H1 (cell line): Measurements from ENCODE around the gene PM20D1. TPM values are rescaled to one million over a fixed set of nuclear protein-coding genes. Genes with fewer than 3 reads are reported as not detected.

Experiments
- CTCF ChIA-PET: fragments of 300-600 bp; sonication (Branson Sonifier 250); formaldehyde crosslinking; loops from one replicate; lab custom pipeline; 2021; ENCODE audit not compliant: partially characterized antibody; lab: Charles Lee
- POLR2A ChIA-PET: fragments of 300-600 bp; sonication (Branson Sonifier 250); formaldehyde crosslinking; loops from one replicate; lab custom pipeline; 2021; ENCODE audit warnings: inconsistent platforms; ENCODE audit not compliant: partially characterized antibody; lab: Charles Lee
- DNase-seq, 2 experiments: peaks; one replicate each; pipeline versions ENCODE4 v3.0.0 to v3.0.0-alpha.2; 2010 to 2022; ENCODE audit warnings: low spot score in 2 of 2, low read depth in 1 of 2, mixed read lengths in 1 of 2
- FAIRE-seq: peaks from 2 replicates; lab custom pipeline; 2011; peaks lifted over from hg19 to GRCh38; lab: Jason Lieb, UNC
- H2AFZ ChIP-seq: 2 replicates; pipeline ENCODE4 v1.8.1; 2012; ENCODE audit warnings: low read length, inconsistent platforms
- H2AK5ac ChIP-seq: 2 replicates; pipeline ENCODE4 v1.6.1; 2013; ENCODE audit warnings: low read depth, low read length
- H2BK120ac ChIP-seq: replicated peaks from 2 replicates; pipeline ENCODE3; 2013; ENCODE audit warnings: low read depth, low read length, inconsistent platforms
- H2BK12ac ChIP-seq: 2 replicates; pipeline ENCODE4 v1.6.1; 2013; ENCODE audit warnings: low read depth, low read length
- H2BK15ac ChIP-seq: 2 replicates; pipeline ENCODE4 v1.6.1; 2013; ENCODE audit warnings: low read length
- H2BK20ac ChIP-seq: 2 replicates; pipeline ENCODE4 v1.6.1; 2013; ENCODE audit warnings: low read length
- H2BK5ac ChIP-seq: 2 replicates; pipeline ENCODE4 v1.6.1; 2013; ENCODE audit warnings: low read depth, low read length
- H3K14ac ChIP-seq: 2 replicates; pipeline ENCODE4 v1.6.1; 2013; ENCODE audit warnings: inconsistent platforms; ENCODE audit not compliant: insufficient read length
- H3K18ac ChIP-seq: 2 replicates; pipeline ENCODE4 v1.6.1; 2013; ENCODE audit warnings: low read length; ENCODE audit errors: extremely low read depth
- H3K23ac ChIP-seq: 2 replicates; pipeline ENCODE4 v1.6.1; 2013; ENCODE audit warnings: inconsistent platforms; ENCODE audit not compliant: insufficient read length
- H3K23me2 ChIP-seq: 2 replicates; pipeline ENCODE4 v1.6.1; 2013; ENCODE audit warnings: low read depth, low read length
- H3K27ac ChIP-seq: 2 replicates; pipeline ENCODE4 v1.6.1; 2011; ENCODE audit warnings: low read depth, low read length, inconsistent platforms
- H3K27me3 ChIP-seq, 4 experiments: replicated peaks in 1 of 4; 1 replicate in 1 of 4; 2 replicates in 3 of 4; pipeline versions ENCODE4 v1.6.1 to v1.8.1; 2011 to 2013; ENCODE audit warnings: low read length in 3 of 4, mild to moderate bottlenecking in 3 of 4, inconsistent platforms in 2 of 4, mixed read lengths in 2 of 4, moderate library complexity in 1 of 4; ENCODE audit not compliant: control insufficient read depth in 3 of 4, insufficient read depth in 3 of 4; ENCODE audit errors: extremely low read depth in 1 of 4
- H3K36me3 ChIP-seq, 4 experiments: 2 replicates each; pipeline versions ENCODE4 v1.6.1 to v1.8.1; 2011 to 2013; ENCODE audit warnings: mild to moderate bottlenecking in 4 of 4, low read length in 3 of 4, moderate library complexity in 2 of 4, control low read depth in 1 of 4, inconsistent platforms in 1 of 4; ENCODE audit not compliant: insufficient read depth in 4 of 4, control insufficient read depth in 2 of 4
- H3K4ac ChIP-seq: replicated peaks from 2 replicates; pipeline ENCODE3; 2013; ENCODE audit warnings: low read length, low read depth, mixed read lengths, inconsistent platforms; ENCODE audit not compliant: insufficient read length
- H3K4me1 ChIP-seq, 4 experiments: replicated peaks in 1 of 4; 1 replicate in 1 of 4; 2 replicates in 3 of 4; pipeline versions ENCODE4 v1.6.1 to v1.8.1; 2011 to 2013; ENCODE audit warnings: low read length in 3 of 4, inconsistent platforms in 2 of 4, mixed read lengths in 1 of 4; ENCODE audit not compliant: insufficient read depth in 4 of 4, control insufficient read depth in 3 of 4
- H3K4me2 ChIP-seq, 2 experiments: 2 replicates each; pipeline versions ENCODE4 v1.6.1 to v1.8.1; 2011 to 2013; ENCODE audit warnings: low read depth in 2 of 2, low read length in 2 of 2, control low read depth in 1 of 2, inconsistent platforms in 1 of 2, mild to moderate bottlenecking in 1 of 2; ENCODE audit not compliant: insufficient read depth in 1 of 2
- H3K4me3 ChIP-seq, 4 experiments: fragments of 200-600, 300-600 bp in 1 of 4; sonication (generic), shearing (Covaris generic), sonication (Bioruptor Twin) in 1 of 4; 2 replicates each; pipeline versions ENCODE4 v1.5.1 to v1.8.1; 2011 to 2016; ENCODE audit warnings: low read length in 4 of 4, low read depth in 3 of 4, control low read depth in 2 of 4, inconsistent platforms in 2 of 4, mild to moderate bottlenecking in 2 of 4, mixed read lengths in 1 of 4, moderate library complexity in 1 of 4; ENCODE audit not compliant: insufficient read depth in 2 of 4; ENCODE audit errors: extremely low read depth in 1 of 4
- H3K56ac ChIP-seq: replicated peaks from 2 replicates; pipeline ENCODE3; 2013; ENCODE audit warnings: low read depth, mild to moderate bottlenecking, mixed read lengths, low read length, inconsistent platforms; ENCODE audit not compliant: insufficient read length
- H3K79me1 ChIP-seq: 2 replicates; pipeline ENCODE4 v1.6.1; 2013; ENCODE audit warnings: low read depth, low read length, control low read depth
- H3K79me2 ChIP-seq, 2 experiments: 2 replicates each; pipeline versions ENCODE4 v1.6.1 to v1.8.1; 2012 to 2013; ENCODE audit warnings: low read length in 2 of 2, mild to moderate bottlenecking in 2 of 2, inconsistent platforms in 1 of 2; ENCODE audit not compliant: insufficient read depth in 2 of 2, control insufficient read depth in 1 of 2
- H3K9ac ChIP-seq, 4 experiments: replicated peaks in 1 of 4; 1 replicate in 1 of 4; 2 replicates in 3 of 4; pipeline versions ENCODE4 v1.6.1 to v1.8.1; 2011 to 2013; ENCODE audit warnings: low read depth in 3 of 4, low read length in 3 of 4, control low read depth in 2 of 4, mild to moderate bottlenecking in 2 of 4, moderate library complexity in 2 of 4, inconsistent platforms in 1 of 4; ENCODE audit errors: extremely low read depth in 1 of 4
- H3K9me3 ChIP-seq, 2 experiments: 2 replicates each; pipeline versions ENCODE4 v1.6.1 to v1.8.1; 2012 to 2013; ENCODE audit warnings: mild to moderate bottlenecking in 2 of 2, moderate library complexity in 2 of 2, control low read depth in 1 of 2, inconsistent platforms in 1 of 2, low read depth in 1 of 2, low read length in 1 of 2, mixed read lengths in 1 of 2; ENCODE audit not compliant: insufficient read depth in 2 of 2
- H4K20me1 ChIP-seq, 2 experiments: replicated peaks in 1 of 2; 2 replicates each; pipeline versions ENCODE3 to v1.8.1; 2011 to 2013; ENCODE audit warnings: inconsistent platforms in 2 of 2, low read length in 2 of 2, mild to moderate bottlenecking in 1 of 2; ENCODE audit not compliant: insufficient read depth in 2 of 2, control insufficient read depth in 1 of 2
- H4K5ac ChIP-seq: 2 replicates; pipeline ENCODE4 v1.6.1; 2013; ENCODE audit warnings: low read length, low read depth, mixed read lengths, inconsistent platforms; ENCODE audit not compliant: insufficient read length
- H4K8ac ChIP-seq: 2 replicates; pipeline ENCODE4 v1.8.0; 2013; ENCODE audit warnings: mild to moderate bottlenecking, moderate library complexity, low read length, inconsistent platforms; ENCODE audit not compliant: insufficient read depth; ENCODE audit errors: extremely low read depth
- H4K91ac ChIP-seq: replicated peaks from 2 replicates; pipeline ENCODE3; 2013; ENCODE audit warnings: low read length, mixed read lengths, inconsistent platforms; ENCODE audit not compliant: insufficient read length
- ASH2L ChIP-seq: fragments of 200-600, 300-600 bp; sonication (generic); IDR thresholded peaks from one replicate; pipeline ENCODE4 v1.7.1; 2017; ENCODE audit warnings: low read length
- ATF2 ChIP-seq: IDR thresholded peaks from 2 replicates; pipeline ENCODE4 v1.6.1; 2012; ENCODE audit warnings: low read length, inconsistent platforms
- E2F6 ChIP-seq: IDR thresholded peaks from 2 replicates; pipeline ENCODE4 v1.6.1; 2012; ENCODE audit warnings: inconsistent platforms
- GABPA ChIP-seq: IDR thresholded peaks from 2 replicates; pipeline ENCODE4 v1.6.1; 2011; ENCODE audit warnings: mild to moderate bottlenecking, low read length, moderate library complexity, borderline replicate concordance; ENCODE audit not compliant: insufficient read depth
- JUND ChIP-seq: IDR thresholded peaks from 2 replicates; pipeline ENCODE4 v1.6.1; 2011; ENCODE audit warnings: mild to moderate bottlenecking, improper control_type of control experiment, low read length
- KDM5A ChIP-seq: fragments of 200-600 bp; IDR thresholded peaks from 2 replicates; pipeline ENCODE4 v1.7.1; 2012; ENCODE audit warnings: mild to moderate bottlenecking, low read length, inconsistent platforms, mixed read lengths
- NRF1 ChIP-seq: IDR thresholded peaks from 2 replicates; pipeline ENCODE4 v1.6.1; 2011; ENCODE audit warnings: mild to moderate bottlenecking, low read depth, low read length, improper control_type of control experiment
- RAD21 ChIP-seq, 2 experiments: IDR thresholded peaks in 1 of 2; conservative IDR thresholded peaks in 1 of 2; 2 replicates each; pipeline ENCODE4 v1.6.1; 2011; ENCODE audit warnings: low read depth in 2 of 2, low read length in 2 of 2, improper control_type of control experiment in 1 of 2, inconsistent platforms in 1 of 2, mild to moderate bottlenecking in 1 of 2, moderate library complexity in 1 of 2
- SRF ChIP-seq: IDR thresholded peaks from 2 replicates; pipeline ENCODE4 v1.6.1; 2011; ENCODE audit warnings: mild to moderate bottlenecking, low read depth, low read length, moderate library complexity
- polyA plus RNA-seq, 7 experiments: library from polyadenylated mRNA; depleted of rRNA in 3 of 7; stranded (reverse) in 5 of 7; unstranded in 2 of 7; fragments of >200 nt in 5 of 7; fragments of 200-250 nt in 2 of 7; gene quantifications; 1 replicate in 5 of 7; 2 replicates in 1 of 7; 4 replicates in 1 of 7; pipeline versions ENCODE4 v1.2.1 to v1.2.3, GENCODE V29; 2011 to 2013; ENCODE audit warnings: missing spikeins in 2 of 7, mixed read lengths in 2 of 7
- total RNA-seq: library from RNA; stranded (reverse); fragmentation: NEBNext Ultra II Directional; extraction: Animal tissue kit (Norgen Biotek cat#: 25700); gene quantifications from 2 replicates; pipeline ENCODE4 v1.2.1, GENCODE V29; 2021

PM20D1 gene
- total and polyA plus RNA-seq, 2 of the 8 experiments (the other 6 are each of a cell fraction or from before 2014, with no cell fraction given): 0.05 TPM; not detected in 1

GRCh38 chr1:205852969-205853368 is 3.0 kb upstream of the PM20D1 start:
- H3K79me2 ChIP-seq: no peaks in the 10 kb centered on the region
- H3K9me3 ChIP-seq: peaks cover 0 to 3% of the 10 kb centered on the region in 2 experiments; a peak in 1 of 4 replicates
- no peak overlapping the region for H3K4ac ChIP-seq
- no peaks in the 10 kb centered on the region; a peak in 2 of 7 replicates for H3K27me3 ChIP-seq
- no peak overlapping the region for H2BK5ac ChIP-seq
- H4K20me1 ChIP-seq: no peaks in the 10 kb centered on the region
- no peak overlapping the region for H3K9ac ChIP-seq
- H2BK15ac ChIP-seq: no peak overlapping the region
- no peak overlapping the region for H4K8ac ChIP-seq
- H3K79me1 ChIP-seq: no peaks in the 10 kb centered on the region
- ChIA-PET POLR2A (no interaction called here), CTCF (interaction anchor here (1.1 to 1.4 kb wide), 2 partner anchors 39 to 61 kb away, joined by 3 read pairs; no protein-coding TSS in a partner anchor)
- H3K4me2 ChIP-seq: no peak overlapping the region
- no peak overlapping the region for H3K4me3 ChIP-seq
- H4K5ac ChIP-seq: no peak overlapping the region
- no peaks in the 10 kb centered on the region for H3K4me1 ChIP-seq
- no peak overlapping the region for H2BK20ac ChIP-seq
- H4K91ac ChIP-seq: no peak overlapping the region
- H3K14ac ChIP-seq: no peak overlapping the region
- no peak overlapping the region for H3K23ac ChIP-seq
- no peak for DNase-seq
- H2AK5ac ChIP-seq: no peak overlapping the region
- H3K18ac ChIP-seq: no peak overlapping the region
- H2BK12ac ChIP-seq: no peak overlapping the region
- no peaks in the 10 kb centered on the region for H3K23me2 ChIP-seq
- no peak overlapping the region for H3K56ac ChIP-seq
- H3K27ac ChIP-seq: no peak overlapping the region
- H2BK120ac ChIP-seq: no peak overlapping the region
- H3K36me3 ChIP-seq: no peaks in the 10 kb centered on the region
- no peak for TF ChIP-seq JUND
- TF ChIP-seq NRF1: no peak
- no peak for TF ChIP-seq GABPA
- no peak for TF ChIP-seq SRF
- no peak for TF ChIP-seq ASH2L
- TF ChIP-seq RAD21 (IDR thresholded peaks at IDR 0.05 in 1 of 2, conservative IDR thresholded peaks at IDR 0.05 in 1 of 2; ENCODE audit: low read depth in 2 of 2, low read length in 2 of 2): no peak
- TF ChIP-seq E2F6: no peak
- TF ChIP-seq ATF2: no peak
- TF ChIP-seq KDM5A: no peak
- FAIRE-seq: no peak
- no peak overlapping the region for H2AFZ ChIP-seq
